IMR-90 (cell line): Measurements from ENCODE around the gene TIMP1. TPM values are rescaled to one million over a fixed set of nuclear protein-coding genes. Genes with fewer than 3 reads are reported as not detected.

Experiments used
- ATAC-seq: fragments of 200-7000 bp; cut with Tn5 transposase; 2 replicates; pipeline ENCODE4 v1.9.1; 2020; ENCODE audit warnings: low read depth, mild to moderate bottlenecking, moderate library complexity
- BruUV-seq: library from RNA; stranded (reverse); fragments of 400-500 nt; replicated peaks from 2 replicates; lab custom pipeline; 2021; lab: Mats Ljungman, UMichigan
- CTCF ChIA-PET: fragments of 300-600 bp; formaldehyde crosslinking; extraction: SDS; loops from one replicate; lab custom pipeline; 2021; ENCODE audit warnings: antibody characterized with exemption; lab: Yijun Ruan, JAX
- POLR2A ChIA-PET: fragments of 300-600 bp; sonication (Branson Sonifier 250); formaldehyde crosslinking; loops from one replicate; lab custom pipeline; 2022; ENCODE audit warnings: antibody characterized with exemption; ENCODE audit not compliant: unreplicated experiment; lab: Charles Lee
- DNase-seq: peaks from one replicate; pipeline ENCODE4 v3.0.0; 2013
- H2AFZ ChIP-seq: replicated peaks from 2 replicates; pipeline ENCODE3; 2013; ENCODE audit warnings: low read length, mild to moderate bottlenecking; ENCODE audit not compliant: poor library complexity
- H2AK5ac ChIP-seq: 2 replicates; pipeline ENCODE4 v1.6.1; 2013; ENCODE audit warnings: low read depth, low read length, inconsistent platforms
- H2AK9ac ChIP-seq: replicated peaks from 2 replicates; pipeline ENCODE3; 2013; ENCODE audit warnings: mild to moderate bottlenecking, low read depth, low read length, moderate library complexity; ENCODE audit not compliant: poor library complexity
- H2BK120ac ChIP-seq: 2 replicates; pipeline ENCODE4 v1.6.1; 2013; ENCODE audit warnings: low read depth, low read length, inconsistent platforms
- H2BK15ac ChIP-seq: 3 replicates; pipeline ENCODE4 v1.6.1; 2013; ENCODE audit warnings: low read depth, low read length, inconsistent platforms
- H2BK20ac ChIP-seq: 2 replicates; pipeline ENCODE4 v1.6.1; 2013; ENCODE audit warnings: low read depth, mild to moderate bottlenecking, inconsistent platforms, low read length, moderate library complexity
- H2BK5ac ChIP-seq: 2 replicates; pipeline ENCODE4 v1.6.1; 2013; ENCODE audit warnings: mild to moderate bottlenecking, low read depth, low read length, inconsistent platforms; ENCODE audit not compliant: poor library complexity, severe bottlenecking
- H3K14ac ChIP-seq: replicated peaks from 2 replicates; pipeline ENCODE4 v1.6.1; 2013; ENCODE audit warnings: low read depth, low read length, inconsistent platforms
- H3K18ac ChIP-seq: 2 replicates; pipeline ENCODE4 v1.6.1; 2013; ENCODE audit warnings: low read depth, low read length, control low read depth
- H3K23ac ChIP-seq: 2 replicates; pipeline ENCODE4 v1.6.1; 2013; ENCODE audit warnings: low read depth, low read length, inconsistent platforms
- H3K27ac ChIP-seq: 2 replicates; pipeline ENCODE4 v1.5.1; 2013; ENCODE audit warnings: mild to moderate bottlenecking, control low read depth, low read length; ENCODE audit not compliant: insufficient read depth
- H3K27me3 ChIP-seq: 2 replicates; pipeline ENCODE4 v1.6.1; 2013; ENCODE audit warnings: low read length; ENCODE audit not compliant: control insufficient read depth, insufficient read depth
- H3K36me3 ChIP-seq: 2 replicates; pipeline ENCODE4 v1.6.1; 2013; ENCODE audit warnings: low read length, mixed read lengths; ENCODE audit not compliant: control insufficient read depth, insufficient read depth
- H3K4ac ChIP-seq: 2 replicates; pipeline ENCODE4 v1.6.1; 2013; ENCODE audit warnings: low read depth, low read length, inconsistent platforms
- H3K4me1 ChIP-seq: 2 replicates; pipeline ENCODE4 v1.6.1; 2013; ENCODE audit warnings: low read length, mixed read lengths; ENCODE audit not compliant: control insufficient read depth, insufficient read depth
- H3K4me2 ChIP-seq: 2 replicates; pipeline ENCODE4 v1.6.1; 2013; ENCODE audit warnings: low read depth, mild to moderate bottlenecking, control low read depth, low read length, moderate library complexity
- H3K4me3 ChIP-seq: 2 replicates; pipeline ENCODE4 v1.5.1; 2013; ENCODE audit warnings: low read depth, mild to moderate bottlenecking, control low read depth, low read length, moderate library complexity; ENCODE audit not compliant: insufficient read depth
- H3K56ac ChIP-seq: 2 replicates; pipeline ENCODE4 v1.6.1; 2013; ENCODE audit warnings: low read length, inconsistent platforms; ENCODE audit not compliant: insufficient read depth; ENCODE audit errors: extremely low read depth
- H3K79me1 ChIP-seq, 2 experiments: 2 replicates each; pipeline ENCODE4 v1.6.1; 2013; ENCODE audit warnings: low read length in 2 of 2, inconsistent platforms in 1 of 2, low read depth in 1 of 2
- H3K9ac ChIP-seq: 2 replicates; pipeline ENCODE4 v1.6.1; 2013; ENCODE audit warnings: low read depth, low read length, control low read depth
- H3K9me1 ChIP-seq: 2 replicates; pipeline ENCODE4 v1.6.1; 2013; ENCODE audit warnings: low read length, inconsistent platforms; ENCODE audit not compliant: insufficient read depth
- H3K9me3 ChIP-seq: 2 replicates; pipeline ENCODE4 v1.6.1; 2013; ENCODE audit warnings: low read length; ENCODE audit not compliant: control insufficient read depth, insufficient read depth
- H4K20me1 ChIP-seq: 2 replicates; pipeline ENCODE4 v1.6.1; 2013; ENCODE audit warnings: low read length, inconsistent platforms; ENCODE audit not compliant: insufficient read depth
- H4K5ac ChIP-seq: 2 replicates; pipeline ENCODE4 v1.6.1; 2013; ENCODE audit warnings: mild to moderate bottlenecking, low read depth, low read length, control low read depth
- H4K8ac ChIP-seq, 2 experiments: 2 replicates each; pipeline ENCODE4 v1.6.1; 2013; ENCODE audit warnings: low read depth in 2 of 2, low read length in 2 of 2, control low read depth in 1 of 2, inconsistent platforms in 1 of 2
- H4K91ac ChIP-seq: 2 replicates; pipeline ENCODE4 v1.6.1; 2013; ENCODE audit warnings: low read depth, low read length, inconsistent platforms; ENCODE audit not compliant: insufficient read depth
- BHLHE40 ChIP-seq: fragments of 150-350 bp; IDR thresholded peaks from 2 replicates; pipeline ENCODE4 v1.6.1; 2016; ENCODE audit warnings: mild to moderate bottlenecking, low read depth, low read length
- CEBPB ChIP-seq: IDR thresholded peaks from 2 replicates; pipeline ENCODE4 v1.6.1; 2012; ENCODE audit warnings: low read depth, low read length, improper control_type of control experiment
- ELK1 ChIP-seq: fragments of 150-350 bp; IDR thresholded peaks from 2 replicates; pipeline ENCODE4 v1.6.1; 2016; ENCODE audit warnings: low read depth, mild to moderate bottlenecking, low read length, moderate library complexity, borderline replicate concordance
- FOS ChIP-seq: fragments of 150-350 bp; IDR thresholded peaks from 2 replicates; pipeline ENCODE4 v1.6.1; 2016; ENCODE audit warnings: low read depth, low read length
- MAFK ChIP-seq: IDR thresholded peaks from 2 replicates; pipeline ENCODE4 v1.6.1; 2012; ENCODE audit warnings: low read depth, low read length, improper control_type of control experiment
- MAZ ChIP-seq: IDR thresholded peaks from 2 replicates; pipeline ENCODE4 v1.6.1; 2012; ENCODE audit warnings: low read depth, mild to moderate bottlenecking, low read length, improper control_type of control experiment, moderate library complexity, borderline replicate concordance
- MXI1 ChIP-seq: IDR thresholded peaks from 2 replicates; pipeline ENCODE4 v1.6.1; 2012; ENCODE audit warnings: low read depth, mild to moderate bottlenecking, low read length, moderate library complexity, borderline replicate concordance
- POLR2A ChIP-seq: IDR thresholded peaks from 2 replicates; pipeline ENCODE4 v1.6.1; 2012; ENCODE audit warnings: mild to moderate bottlenecking, low read depth, low read length
- RCOR1 ChIP-seq: IDR thresholded peaks from 2 replicates; pipeline ENCODE4 v1.6.1; 2012; ENCODE audit warnings: mild to moderate bottlenecking, low read length, improper control_type of control experiment; ENCODE audit not compliant: insufficient replicate concordance
- USF2 ChIP-seq: fragments of 150-350 bp; IDR thresholded peaks from 2 replicates; pipeline ENCODE4 v1.6.1; 2017; ENCODE audit warnings: mild to moderate bottlenecking, antibody characterized with exemption, low read length, low read depth
- WGBS, 2 experiments: methylation state at CpG; one replicate each; pipeline versions ENCODE4 v1.1.5 to v1.1.7; 2013; ENCODE audit warnings: missing lambda C conversion rate in 2 of 2; ENCODE audit not compliant: insufficient read length in 1 of 2; ENCODE audit errors: extremely low coverage in 2 of 2; 5-methylcytosine and 5-hydroxymethylcytosine counted together
- dilution Hi-C: fragments of 300-500 bp; cut with HindIII; formaldehyde crosslinking; loops from one replicate; pipeline ENCODE4 v1.14.3; 2018; ENCODE audit warnings: low sequenced_read_pairs; ENCODE audit not compliant: unreplicated experiment
- in situ Hi-C: fragments of 300-500 bp; cut with MboI; formaldehyde crosslinking; loops from 3 replicates; pipeline ENCODE4 v1.14.3; 2019; ENCODE audit warnings: low sequenced_read_pairs, inconsistent platforms, mixed read lengths
- intact Hi-C: fragments of 100-400 bp; cut with micrococcal nuclease; formaldehyde crosslinking; loops from 2 replicates; pipeline ENCODE4 v1.10.0; 2022
- polyA plus RNA-seq, 3 experiments: library from polyadenylated mRNA; depleted of rRNA; stranded (reverse); fragments of >200 nt; gene quantifications; 2 replicates each; pipeline ENCODE4 v1.2.3, GENCODE V29; 2012; ENCODE audit warnings: low replicate concordance in 1 of 3
- total RNA-seq: library from RNA; depleted of rRNA; stranded (reverse); fragments of >200 nt; gene quantifications from 2 replicates; pipeline ENCODE4 v1.2.3, GENCODE V29; 2012

TIMP1 gene
- total and polyA plus RNA-seq, 2 of the 4 experiments (the other 2 are of a cell fraction): 512 to 3,078 TPM

DNA sequence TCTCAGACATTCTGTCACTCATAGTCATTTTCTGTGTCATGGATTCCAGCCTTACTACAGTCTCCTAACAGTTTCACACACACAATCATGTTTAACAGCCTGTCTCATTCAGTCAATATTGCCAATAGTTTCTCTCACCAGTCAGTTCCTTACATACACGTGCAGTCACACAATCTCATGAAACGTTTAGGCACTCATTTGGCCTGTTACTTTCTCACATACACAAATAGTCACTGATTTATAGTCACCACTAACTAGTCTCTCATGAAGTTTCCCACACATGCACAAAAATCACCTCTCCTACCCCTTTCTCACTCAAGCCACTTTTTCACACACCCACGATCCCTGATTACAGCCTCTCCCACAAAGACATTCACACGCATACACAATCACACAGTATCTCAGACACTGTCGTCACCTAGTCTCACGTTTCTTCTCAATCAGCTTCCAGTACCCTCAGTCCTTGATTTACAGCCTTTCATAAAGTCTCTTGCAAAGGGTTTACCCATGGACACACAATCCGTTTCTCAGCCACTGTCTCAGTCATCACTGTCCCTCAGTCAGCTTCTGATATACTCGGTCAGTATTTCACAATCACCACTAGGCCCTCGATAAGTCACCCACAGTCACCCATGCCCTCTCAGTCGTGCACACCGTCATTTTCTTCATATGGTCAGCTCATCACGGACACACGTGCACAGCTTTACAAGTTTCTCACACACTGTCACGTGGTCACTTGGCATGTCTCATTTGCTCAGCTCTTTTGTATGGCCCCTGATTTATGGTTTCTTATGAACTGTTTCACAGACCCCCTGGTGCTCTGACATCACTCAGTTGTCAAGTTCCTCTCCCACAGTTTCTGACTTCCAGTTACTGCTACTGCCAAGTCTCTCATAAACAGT, 51.7 kb downstream of the TIMP1 start:
- Histone ChIP-seq H2AFZ (no peak overlapping the region), H3K4me3 (no peak overlapping the region), H3K79me1 (no peaks in the 10 kb centered on the region), H3K18ac (no peak overlapping the region), H3K9ac (no peak overlapping the region), H3K23ac (no peak overlapping the region), H3K27me3 (no peaks in the 10 kb centered on the region), H2BK15ac (no peak overlapping the region), H3K14ac (no peak overlapping the region), H2AK5ac (no peak overlapping the region), H2BK20ac (no peak overlapping the region), H3K36me3 (peaks cover 29% of the 10 kb centered on the region), H2AK9ac (no peak overlapping the region), H3K9me3 (peaks cover 2% of the 10 kb centered on the region; the same call in 1 of the 2 replicates), H4K20me1 (no peaks in the 10 kb centered on the region), H2BK5ac (no peak overlapping the region), H4K5ac (no peak overlapping the region), H3K4ac (no peak overlapping the region), H4K8ac (no peak overlapping the region), H4K91ac (no peak overlapping the region), H3K4me1 (no peaks in the 10 kb centered on the region), H3K56ac (no peak overlapping the region), H3K9me1 (no peaks in the 10 kb centered on the region), H3K4me2 (no peak overlapping the region), H3K27ac (no peak overlapping the region), H2BK120ac (no peak overlapping the region)
- ATAC-seq: no peak
- ChIA-PET POLR2A (no interaction called here), CTCF (no interaction called here)
- 56% methylated on average over 14 of the region's 14 CpGs; no CpG with 5 or more reads in 1 of the 2 experiments for WGBS, 2 experiments
- BruUV-seq: no TSS peak
- in situ Hi-C loops: loop anchor here (25.0 kb wide), 1 partner anchor 422 kb away; the partner anchor contains the start of gene CDK16
- dilution Hi-C loops: no loop called here
- intact Hi-C loops: no loop called here
- no peak for TF ChIP-seq ELK1
- peak; percentile 83 for TF ChIP-seq CEBPB
- TF ChIP-seq RCOR1: no peak
- no peak for TF ChIP-seq POLR2A
- TF ChIP-seq BHLHE40: peak; percentile 19; the same call in 1 of the 2 replicates
- TF ChIP-seq FOS: no peak
- no peak for TF ChIP-seq MXI1
- TF ChIP-seq MAZ: no peak
- no peak for TF ChIP-seq MAFK
- peak; percentile 43; the same call in 1 of the 2 replicates for TF ChIP-seq USF2
- DNase-seq: peak; percentile 24
